Stimulated activated CD4-positive, alpha-beta T cell treated with anti-CD3 and anti-CD28 coated beads, Interleukin-15, amount 100 ng/mL, for 1 hour (primary cell): ENCODE results near the gene GARIN5B.

Experiments
- DNase-seq, 2 donors: peaks; one replicate each; pipeline ENCODE4 v3.0.0-alpha.2; 2020; ENCODE audit warnings: low read depth in 1 of 2, low spot score in 1 of 2

Gene GARIN5B

DNA sequence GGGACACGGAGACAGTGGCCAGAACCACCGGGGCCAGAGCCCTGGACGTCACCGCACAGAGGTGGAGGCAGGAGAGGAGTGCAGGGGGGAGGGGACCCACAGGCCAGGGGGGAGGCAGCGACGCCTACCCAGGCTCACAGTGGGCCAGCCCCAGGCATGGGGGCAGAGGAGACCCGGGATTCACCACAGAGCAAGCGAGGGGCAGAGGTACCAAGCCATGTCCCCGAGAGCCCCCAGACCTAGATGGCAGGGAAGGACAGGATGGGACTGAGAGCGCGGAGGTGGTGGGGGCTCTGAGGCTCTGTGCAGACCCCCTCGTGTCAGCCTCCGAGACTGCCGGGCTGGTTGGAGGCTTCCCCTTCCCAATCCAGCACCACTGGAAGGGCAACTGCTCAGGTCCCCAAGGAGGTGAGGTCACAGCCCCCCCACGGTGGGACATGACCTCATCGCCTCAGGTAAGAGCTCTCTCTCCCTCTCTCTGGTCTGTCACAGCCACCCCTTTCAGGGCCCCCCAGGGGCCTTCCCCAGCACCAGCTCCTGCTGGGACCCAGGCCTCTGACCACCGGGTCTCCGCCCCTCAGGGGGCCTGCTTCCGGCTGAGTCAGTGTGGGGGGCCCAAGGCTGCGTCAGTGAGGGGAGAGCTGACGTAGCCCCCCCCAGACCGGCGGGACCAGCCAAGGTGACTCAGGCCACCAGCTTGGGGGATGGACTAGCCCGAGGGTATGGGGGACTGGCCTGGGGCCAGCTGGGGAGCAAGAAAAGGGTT, 9.4 kb upstream of the GARIN5B start:
- no peak for DNase-seq

DNA sequence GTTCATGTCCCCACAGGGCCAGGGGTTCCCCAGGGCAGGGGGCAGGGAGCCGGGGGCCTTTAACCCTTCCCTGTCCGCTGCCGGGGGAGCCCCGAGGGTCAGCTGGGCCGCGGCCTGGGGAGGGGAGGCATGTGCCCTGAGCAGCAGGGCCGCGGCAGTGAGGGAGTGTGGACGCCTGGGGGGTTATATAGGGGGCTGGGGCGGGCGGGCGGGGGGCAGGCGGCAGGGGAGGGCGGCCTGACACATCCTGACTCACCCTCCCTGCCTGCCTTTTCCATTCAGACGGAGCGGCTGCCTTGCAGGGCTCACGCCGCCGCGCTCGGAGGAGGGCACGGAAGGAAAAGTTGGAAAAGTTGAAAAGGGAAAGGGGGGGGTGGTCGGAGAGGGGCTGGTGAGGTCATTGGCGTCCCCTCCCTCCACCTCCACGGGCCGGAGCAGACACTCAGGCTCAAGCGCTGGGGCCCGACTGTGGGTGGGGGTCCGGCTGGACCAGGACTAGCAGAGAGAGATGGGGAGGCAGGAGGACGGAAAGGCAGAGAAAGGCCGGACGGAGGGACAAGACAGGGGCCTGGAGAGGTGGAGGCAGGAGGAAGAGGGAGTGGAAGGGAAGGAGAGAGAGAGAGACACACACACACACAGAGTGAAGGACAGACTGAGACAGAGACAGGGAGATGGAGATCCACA, 7.4 kb upstream of the GARIN5B start, which contains the start of gene IL11:
TSS of gene IL11 (minus strand) at position 159 of the 684 bp plus-strand sequence. CDS start at position 6, 153 bp downstream.
- DNase-seq = no peak

- no peak for DNase-seq
Measured at GRCh38 chr19:55369653-55370304, 6.7 kb upstream of the GARIN5B start.

- DNase-seq = no peak
Measured at GRCh38 chr19:55368701-55369563, 5.9 kb upstream of the GARIN5B start.

GRCh38 chr19:55368106-55368505, 5.0 kb upstream of the GARIN5B start:
- no peak for DNase-seq

DNA sequence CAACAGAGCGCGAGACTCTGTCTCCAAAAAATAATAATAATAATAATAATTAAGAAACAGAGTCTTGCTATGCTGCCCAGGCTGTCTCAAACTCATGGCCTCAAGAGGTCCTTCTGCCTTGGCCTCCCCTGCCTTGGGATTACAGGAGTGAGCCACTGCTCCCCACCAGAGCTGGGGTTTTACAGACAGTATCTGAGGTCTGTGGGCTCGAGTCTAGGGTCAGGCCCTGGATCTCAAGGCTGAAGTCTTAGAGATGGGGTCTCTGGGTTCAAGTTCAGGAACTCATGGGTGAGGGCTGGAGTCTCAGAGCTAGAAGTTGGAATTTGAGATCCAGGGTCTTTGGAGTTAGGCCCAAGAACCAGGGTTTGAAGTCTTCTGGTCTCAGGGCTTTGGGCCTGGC, 3.7 kb upstream of the GARIN5B start:
- DNase-seq = no peak

DNA sequence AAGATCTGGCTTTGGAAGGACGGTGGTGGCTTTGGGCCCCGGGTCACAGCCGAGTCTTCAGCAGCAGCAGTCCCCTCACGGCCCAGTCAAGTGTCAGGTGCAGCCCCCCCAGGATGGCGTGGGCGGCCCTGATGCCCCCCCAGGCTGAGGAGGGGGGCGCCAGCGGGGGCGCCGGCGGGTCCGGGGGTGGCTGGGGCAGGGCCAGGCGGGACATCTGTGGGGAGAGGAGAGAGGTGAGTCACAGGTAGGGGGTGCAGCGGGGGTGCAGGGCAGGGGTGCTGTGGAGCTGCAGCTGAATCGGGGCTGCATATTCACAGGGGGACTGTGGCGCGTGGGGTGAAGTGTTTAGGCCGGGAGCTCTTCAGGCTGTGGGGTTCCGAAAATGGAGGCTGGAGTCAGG, 2.9 kb upstream of the GARIN5B start:
- DNase-seq = no peak

DNA sequence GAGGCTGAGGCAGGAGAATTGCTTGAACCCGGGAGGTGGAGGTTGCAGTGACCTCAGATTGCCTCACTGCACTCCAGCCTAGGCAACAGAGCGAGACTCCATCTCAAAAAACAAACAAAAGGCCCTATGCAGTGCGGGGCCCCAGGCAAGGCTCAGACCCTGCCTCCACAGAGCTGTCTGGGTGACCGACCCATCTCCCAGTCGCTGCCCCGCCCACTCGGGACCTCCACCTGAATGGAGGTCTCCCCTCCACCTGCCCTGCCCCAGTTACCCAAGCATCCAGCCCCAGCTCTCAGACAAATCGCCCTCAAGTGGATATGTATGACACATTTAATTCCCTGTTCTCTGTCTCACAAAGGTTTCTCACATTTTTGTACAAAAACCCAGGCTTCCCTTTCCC, 2.2 kb upstream of the GARIN5B start:
- no peak for DNase-seq

DNA sequence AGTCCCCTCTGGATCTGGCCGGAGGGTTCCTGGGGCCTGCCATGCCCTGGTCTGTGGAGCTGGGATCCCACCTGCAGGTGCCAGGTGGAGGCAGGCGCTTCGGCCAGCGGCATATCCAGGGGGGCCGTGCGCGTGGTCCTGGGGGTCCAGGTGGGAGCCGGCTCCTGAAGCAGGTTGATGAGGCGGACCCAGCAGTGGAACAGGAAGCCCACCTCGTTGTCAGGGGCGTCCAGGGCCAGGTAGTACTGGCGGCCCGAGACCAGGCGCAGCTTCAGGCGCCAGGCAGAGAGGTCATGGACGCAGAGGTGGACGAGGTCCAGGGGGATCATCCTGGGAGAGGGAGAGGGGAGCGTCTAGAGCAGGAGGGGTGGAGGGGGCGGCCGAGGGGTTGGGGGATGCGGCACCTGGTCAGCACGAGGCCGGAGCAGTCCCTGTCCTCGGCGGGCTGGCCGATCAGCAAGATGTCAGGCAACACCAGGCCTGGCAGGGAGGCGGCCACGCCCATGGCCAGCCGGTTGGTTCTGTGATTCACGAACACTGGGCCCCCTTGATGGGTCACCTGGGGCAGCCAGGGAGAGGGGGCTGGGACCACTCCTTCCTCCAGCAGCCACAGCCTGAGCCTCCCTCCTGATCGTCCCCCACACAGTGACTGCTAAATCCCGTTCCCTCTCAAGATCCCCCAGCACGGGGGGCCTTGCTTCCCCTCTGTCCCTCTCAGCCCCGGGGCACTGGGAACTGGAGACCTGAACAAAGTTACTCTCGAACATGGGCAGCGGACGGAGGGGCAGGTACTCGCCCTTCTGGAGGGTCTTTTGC, 678 bp downstream of the GARIN5B start:
- no peak for DNase-seq

GRCh38 chr19:55360902-55361301, 2.2 kb downstream of the GARIN5B start:
- DNase-seq = no peak

GRCh38 chr19:55358943-55359908, 3.8 kb downstream of the GARIN5B start:
- DNase-seq = no peak

GRCh38 chr19:55358493-55358892, 4.6 kb downstream of the GARIN5B start:
- no peak for DNase-seq

- no peak for DNase-seq
Measured at GRCh38 chr19:55355213-55355821, 7.7 kb downstream of the GARIN5B start.

DNA sequence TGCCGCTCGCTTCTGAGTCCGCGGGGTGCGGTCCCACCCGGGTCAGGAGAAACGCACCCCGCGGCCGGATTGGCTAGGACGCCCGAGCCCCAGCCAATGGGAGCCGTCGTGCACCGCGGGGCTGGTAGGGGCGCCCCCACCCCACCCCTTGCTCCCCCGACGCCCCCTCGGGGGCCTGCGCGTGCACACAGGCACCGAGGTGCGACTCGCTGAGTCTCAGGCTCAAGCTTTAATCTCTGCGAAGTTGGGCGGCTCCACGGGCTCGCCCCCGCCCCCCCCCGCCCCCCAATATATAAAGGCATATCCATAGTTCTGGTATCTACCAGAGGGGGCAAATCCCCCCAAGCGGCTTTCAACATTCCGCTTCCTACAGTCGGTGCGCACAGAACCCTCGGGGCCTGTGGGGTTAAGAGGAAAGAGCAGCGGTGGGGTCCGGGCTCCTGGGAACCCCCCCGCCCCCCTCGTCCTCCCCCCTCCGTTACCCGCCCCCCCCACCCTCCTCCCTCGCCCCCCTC, 8.3 kb downstream of the GARIN5B start, which contains the start of gene COX6B2:
TSS of gene COX6B2 (minus strand) at position 22 of the 515 bp plus-strand sequence. CDS start 198 bp downstream, outside the sequence.
- DNase-seq = no peak

- peak; percentile 34 to 49 for DNase-seq
Measured at GRCh38 chr19:55353803-55354697, 9.0 kb downstream of the GARIN5B start.

DNA sequence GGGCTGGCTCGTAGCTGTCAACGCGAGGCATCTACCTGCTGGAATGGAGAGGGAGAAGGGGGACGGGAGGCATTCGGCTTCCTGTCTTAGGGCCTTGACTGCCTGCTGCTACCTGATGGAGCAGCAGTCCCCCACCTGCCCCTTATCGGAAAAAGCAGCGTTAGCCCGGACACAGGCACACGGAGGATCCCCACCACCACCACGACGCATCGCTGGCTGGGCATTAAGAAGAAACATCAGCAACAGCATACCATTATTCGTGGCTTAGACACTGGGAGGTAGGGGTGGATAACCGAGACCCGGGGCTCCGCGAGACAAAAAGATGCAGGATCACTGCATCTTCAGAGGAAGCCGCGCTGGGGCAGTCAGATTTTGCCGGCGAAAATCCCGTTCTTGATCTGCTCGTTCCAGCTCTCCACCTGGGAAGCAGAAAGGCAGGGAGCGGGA, 9.7 kb downstream of the GARIN5B start:
- DNase-seq = no peak

DNA sequence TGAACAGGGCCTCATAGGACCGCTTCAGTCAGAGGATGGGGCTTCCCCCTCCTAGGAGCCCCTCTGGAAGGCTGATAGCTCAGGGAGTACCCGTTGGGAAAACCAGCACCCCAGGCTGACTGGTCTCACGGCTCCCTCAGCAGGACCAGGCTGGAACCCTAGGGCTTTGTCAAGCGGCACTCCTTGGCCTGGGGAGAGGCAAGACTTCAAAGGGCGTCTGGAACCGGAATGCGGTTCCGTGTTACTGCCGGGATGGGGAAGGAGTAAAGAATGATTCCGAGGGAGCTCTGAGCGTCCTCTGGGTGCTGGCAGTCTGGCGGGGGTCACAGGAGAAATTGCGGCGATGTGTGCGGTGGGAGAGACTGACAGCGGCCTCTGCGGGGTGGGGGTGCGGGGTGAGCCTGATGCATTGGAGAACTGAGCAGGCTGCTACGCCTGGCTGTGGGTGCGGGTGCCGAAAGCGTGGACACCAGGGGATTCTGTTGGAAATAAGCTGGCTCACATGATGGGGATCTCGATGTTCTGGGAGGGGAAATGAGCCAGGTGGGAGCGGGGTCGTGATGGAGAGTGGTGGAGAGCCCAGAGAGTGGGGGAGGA, 10.4 kb downstream of the GARIN5B start:
- no peak for DNase-seq
